GM19035 (cell line): ENCODE measurements around the gene CDK5RAP2.
"Not testable (repeated sequence)": the region's sequence is repeated elsewhere in the genome, so short reads cannot be mapped to it uniquely, and the experiment has no call there.

Experiments
- ATAC-seq: cut with Tn5 transposase; IDR thresholded peaks from one replicate; pipeline ENCODE4 v1.9.1; 2021; ENCODE audit not compliant: unreplicated experiment

Gene CDK5RAP2

GRCh38 chr9:120592210-120592609 lies 12.2 kb upstream of the CDK5RAP2 start:
- ATAC-seq: no peak

GRCh38 chr9:120587328-120587727 lies 7.4 kb upstream of the CDK5RAP2 start:
- ATAC-seq: no peak

GRCh38 chr9:120583958-120584369 lies 4.0 kb upstream of the CDK5RAP2 start:
- ATAC-seq: no peak

- peak; percentile 52 for ATAC-seq
These were observed 572 bp downstream of the CDK5RAP2 start for GRCh38 chr9:120579139-120580050.

GRCh38 chr9:120574473-120574872 lies 5.5 kb downstream of the CDK5RAP2 start:
- ATAC-seq: no peak

GRCh38 chr9:120572472-120572871 lies 7.5 kb downstream of the CDK5RAP2 start:
- ATAC-seq: no peak

GRCh38 chr9:120571443-120572257 lies 8.3 kb downstream of the CDK5RAP2 start:
- ATAC-seq: no peak

GRCh38 chr9:120570296-120570695 lies 9.7 kb downstream of the CDK5RAP2 start:
- no peak for ATAC-seq

- no peak for ATAC-seq
These were observed 10.4 kb downstream of the CDK5RAP2 start for GRCh38 chr9:120569556-120569955.

GRCh38 chr9:120568816-120569215 lies 11.2 kb downstream of the CDK5RAP2 start:
- ATAC-seq: no peak

- ATAC-seq: no peak
These were observed 12.1 kb downstream of the CDK5RAP2 start for GRCh38 chr9:120567874-120568273.

- ATAC-seq: no peak
These were observed 12.9 kb downstream of the CDK5RAP2 start for GRCh38 chr9:120567081-120567480.

GRCh38 chr9:120564589-120564988 lies 15.4 kb downstream of the CDK5RAP2 start:
- no peak for ATAC-seq

GRCh38 chr9:120562861-120563443 lies 17.0 kb downstream of the CDK5RAP2 start:
- no peak for ATAC-seq

- ATAC-seq: no peak
These were observed 18.3 kb downstream of the CDK5RAP2 start for GRCh38 chr9:120561709-120562108.

GRCh38 chr9:120559546-120559945 lies 20.4 kb downstream of the CDK5RAP2 start:
- ATAC-seq: no peak

- no peak for ATAC-seq
These were observed 21.5 kb downstream of the CDK5RAP2 start for GRCh38 chr9:120558454-120558853.

GRCh38 chr9:120557205-120557604 lies 22.8 kb downstream of the CDK5RAP2 start:
- ATAC-seq: no peak

GRCh38 chr9:120556775-120557174 lies 23.2 kb downstream of the CDK5RAP2 start:
- ATAC-seq: no peak

- no peak for ATAC-seq
These were observed 24.1 kb downstream of the CDK5RAP2 start for GRCh38 chr9:120555839-120556238.

- not testable (repeated sequence) for ATAC-seq
These were observed 27.7 kb downstream of the CDK5RAP2 start for GRCh38 chr9:120552210-120552704.
